PC-3 (cell line): Measurements from ENCODE around the gene DISP3. TPM values are rescaled to one million over a fixed set of nuclear protein-coding genes. Genes with fewer than 3 reads are reported as not detected.

Experiments
- ATAC-seq: fragments of 200-7000 bp; cut with Tn5 transposase; 2 replicates; pipeline ENCODE4 v1.9.1; 2020; ENCODE audit warnings: mild to moderate bottlenecking, moderate library complexity
- BruUV-seq: library from RNA; stranded (reverse); fragments of 400-500 nt; replicated peaks from 2 replicates; lab custom pipeline; 2021; lab: Mats Ljungman, UMichigan
- CTCF ChIA-PET: fragments of 300-600 bp; sonication (Branson Sonifier 250); formaldehyde crosslinking; loops from one replicate; lab custom pipeline; 2022; ENCODE audit warnings: antibody characterized with exemption; lab: Charles Lee
- POLR2A ChIA-PET: fragments of 300-600 bp; sonication (Branson Sonifier 250); formaldehyde crosslinking; loops from one replicate; lab custom pipeline; 2022; ENCODE audit warnings: antibody characterized with exemption; ENCODE audit not compliant: unreplicated experiment; lab: Charles Lee
- DNase-seq: peaks from one replicate; pipeline ENCODE4 v3.0.0-alpha.2; 2015
- H2AFZ ChIP-seq: fragments of 300-600 bp; sonication (generic); 2 replicates; pipeline ENCODE4 v1.6.0; 2016; ENCODE audit warnings: antibody characterized with exemption, low read length
- H3F3A ChIP-seq: fragments of 300-600 bp; sonication (generic); one replicate; pipeline ENCODE4 v1.6.0; 2017; ENCODE audit warnings: antibody characterized with exemption, low read length, control low read depth, mild to moderate bottlenecking; ENCODE audit not compliant: unreplicated experiment
- H3K27ac ChIP-seq: fragments of 300-600 bp; sonication (generic); 2 replicates; pipeline ENCODE4 v1.5.1; 2016; ENCODE audit warnings: mild to moderate bottlenecking, low read length
- H3K27me3 ChIP-seq: fragments of 300-600 bp; sonication (generic); 2 replicates; pipeline ENCODE4 v1.6.1; 2016; ENCODE audit warnings: low read length, mixed read lengths
- H3K36me3 ChIP-seq: fragments of 300-600 bp; sonication (generic); 2 replicates; pipeline ENCODE4 v1.6.1; 2016; ENCODE audit warnings: low read depth, mixed run types, low read length, mixed read lengths
- H3K4me1 ChIP-seq: fragments of 300-600 bp; sonication (generic); 2 replicates; pipeline ENCODE4 v1.5.1; 2016; ENCODE audit warnings: low read length; ENCODE audit not compliant: insufficient read depth
- H3K4me2 ChIP-seq: fragments of 300-600 bp; sonication (generic); 2 replicates; pipeline ENCODE4 v1.6.0; 2016; ENCODE audit warnings: low read length
- H3K4me3 ChIP-seq: fragments of 300-600 bp; sonication (generic); 2 replicates; pipeline ENCODE4 v1.5.1; 2016; ENCODE audit warnings: mild to moderate bottlenecking, low read length, mixed read lengths
- H3K79me2 ChIP-seq: fragments of 300-600 bp; sonication (generic); 2 replicates; pipeline ENCODE4 v1.6.1; 2017; ENCODE audit warnings: low read length, mixed read lengths
- H3K9ac ChIP-seq: fragments of 300-600 bp; sonication (generic); 2 replicates; pipeline ENCODE4 v1.6.0; 2016; ENCODE audit warnings: mild to moderate bottlenecking, low read length
- H3K9me2 ChIP-seq: fragments of 300-600 bp; sonication (generic); replicated peaks from 2 replicates; pipeline ENCODE4 v1.6.1; 2016; ENCODE audit warnings: mixed run types, low read length, mixed read lengths
- H3K9me3 ChIP-seq: fragments of 300-600 bp; sonication (generic); 2 replicates; pipeline ENCODE4 v1.6.1; 2016; ENCODE audit warnings: low read length, mixed read lengths
- H4K20me1 ChIP-seq: fragments of 300-600 bp; sonication (generic); 2 replicates; pipeline ENCODE4 v1.6.1; 2016; ENCODE audit warnings: low read length, mixed read lengths
- CTCF ChIP-seq: fragments of 300-600 bp; sonication (generic); conservative IDR thresholded peaks from 2 replicates; pipeline ENCODE4 v1.5.1; 2017; ENCODE audit warnings: antibody characterized with exemption, low read depth, mild to moderate bottlenecking, low read length
- EZH2 ChIP-seq: fragments of 300-600 bp; sonication (generic); IDR thresholded peaks from one replicate; pipeline ENCODE4 v1.6.1; 2017; ENCODE audit warnings: antibody characterized with exemption, mild to moderate bottlenecking, low read length; ENCODE audit not compliant: unreplicated experiment
- EZH2phosphoT487 ChIP-seq: fragments of 300-600 bp; sonication (generic); IDR thresholded peaks from 2 replicates; pipeline ENCODE4 v1.6.1; 2018; ENCODE audit warnings: mild to moderate bottlenecking, antibody characterized with exemption, low read length, borderline replicate concordance
- intact Hi-C: fragments of 100-400 bp; cut with micrococcal nuclease; formaldehyde crosslinking; loops from 2 replicates; pipeline ENCODE4 v1.9.0; 2023
- total RNA-seq: library from RNA; depleted of rRNA; stranded (reverse); fragments of >200 nt; gene quantifications from 2 replicates; pipeline ENCODE4 v1.2.3, GENCODE V29; 2014

DISP3 gene
- total RNA-seq, 1 experiment from 2014 or later: 0.40 TPM

- Histone ChIP-seq H3K4me2 (no peak overlapping the region), H3K27me3 (peaks cover 20% of the 10 kb centered on the region), H2AFZ (no peak overlapping the region), H3K27ac (no peak overlapping the region), H3K4me3 (no peak overlapping the region), H3F3A (no peaks in the 10 kb centered on the region), H3K4me1 (no peaks in the 10 kb centered on the region), H3K9me2 (no peaks in the 10 kb centered on the region), H4K20me1 (no peaks in the 10 kb centered on the region), H3K79me2 (no peaks in the 10 kb centered on the region), H3K36me3 (no peaks in the 10 kb centered on the region; the same call in 1 of the 2 replicates), H3K9ac (no peak overlapping the region), H3K9me3 (peaks cover 24% of the 10 kb centered on the region)
- intact Hi-C loops: no loop called here
- ATAC-seq (no peak), DNase-seq (no peak)
- TF ChIP-seq EZH2phosphoT487 (no peak), EZH2 (no peak), CTCF (no peak)
- BruUV-seq: no TSS peak
- CTCF ChIA-PET: no interaction called here
- POLR2A ChIA-PET: no interaction called here
Measured at GRCh38 chr1:11501491-11501897, 22.5 kb downstream of the DISP3 start.

- H3K79me2 ChIP-seq: no peaks in the 10 kb centered on the region
- no peak overlapping the region for H3K27ac ChIP-seq
- TF ChIP-seq EZH2phosphoT487 (no peak), EZH2 (no peak), CTCF (no peak)
- H3K36me3 ChIP-seq: no peaks in the 10 kb centered on the region; the same call in 1 of the 2 replicates
- H3K4me1 ChIP-seq: no peaks in the 10 kb centered on the region
- no peak overlapping the region for H2AFZ ChIP-seq
- intact Hi-C loops: no loop called here
- no peaks in the 10 kb centered on the region for H3K9me2 ChIP-seq
- DNase-seq: no peak
- no peak for ATAC-seq
- POLR2A ChIA-PET: no interaction called here
- no peak overlapping the region for H3K9ac ChIP-seq
- H3K4me2 ChIP-seq: no peak overlapping the region
- no TSS peak for BruUV-seq
- CTCF ChIA-PET: no interaction called here
- H4K20me1 ChIP-seq: no peaks in the 10 kb centered on the region
- H3K9me3 ChIP-seq: peaks cover 29% of the 10 kb centered on the region
- H3K27me3 ChIP-seq: peaks cover 16% of the 10 kb centered on the region
- H3K4me3 ChIP-seq: no peak overlapping the region
- H3F3A ChIP-seq: no peaks in the 10 kb centered on the region
Measured at GRCh38 chr1:11501906-11502485, 23.0 kb downstream of the DISP3 start.

- no peak overlapping the region for H3K9ac ChIP-seq
- H3K4me2 ChIP-seq: no peak overlapping the region
- no peak for ATAC-seq
- H3K9me2 ChIP-seq: no peaks in the 10 kb centered on the region
- peaks cover 16% of the 10 kb centered on the region for H3K27me3 ChIP-seq
- DNase-seq: no peak
- BruUV-seq: no TSS peak
- H3F3A ChIP-seq: no peaks in the 10 kb centered on the region
- intact Hi-C loops: no loop called here
- TF ChIP-seq CTCF: no peak
- TF ChIP-seq EZH2: no peak
- no peak for TF ChIP-seq EZH2phosphoT487
- H4K20me1 ChIP-seq: no peaks in the 10 kb centered on the region
- no peaks in the 10 kb centered on the region for H3K4me1 ChIP-seq
- no peaks in the 10 kb centered on the region for H3K79me2 ChIP-seq
- H3K36me3 ChIP-seq: no peaks in the 10 kb centered on the region; the same call in 1 of the 2 replicates
- CTCF ChIA-PET: no interaction called here
- no peak overlapping the region for H3K27ac ChIP-seq
- no peak overlapping the region for H3K4me3 ChIP-seq
- no peak overlapping the region for H2AFZ ChIP-seq
- peaks cover 34% of the 10 kb centered on the region for H3K9me3 ChIP-seq
- POLR2A ChIA-PET: no interaction called here
Measured at GRCh38 chr1:11502516-11502915, 23.6 kb downstream of the DISP3 start.
